Stimulated activated CD4-positive, alpha-beta T cell treated with anti-CD3 and anti-CD28 coated beads, Interleukin-12 subunit alpha, Interleukin-12 subunit beta, amount 100 ng/mL, for 48 hours (primary cell): ENCODE measurements around the gene CDC42BPA.
"Not testable (repeated sequence)": the region's sequence is repeated elsewhere in the genome, so short reads cannot be mapped to it uniquely, and the experiment has no call there.

Source experiments
- DNase-seq, 3 donors: peaks; one replicate each; pipeline ENCODE4 v3.0.0-alpha.2; 2020; ENCODE audit warnings: low read depth in 2 of 3, low spot score in 1 of 3

CDC42BPA gene

DNA sequence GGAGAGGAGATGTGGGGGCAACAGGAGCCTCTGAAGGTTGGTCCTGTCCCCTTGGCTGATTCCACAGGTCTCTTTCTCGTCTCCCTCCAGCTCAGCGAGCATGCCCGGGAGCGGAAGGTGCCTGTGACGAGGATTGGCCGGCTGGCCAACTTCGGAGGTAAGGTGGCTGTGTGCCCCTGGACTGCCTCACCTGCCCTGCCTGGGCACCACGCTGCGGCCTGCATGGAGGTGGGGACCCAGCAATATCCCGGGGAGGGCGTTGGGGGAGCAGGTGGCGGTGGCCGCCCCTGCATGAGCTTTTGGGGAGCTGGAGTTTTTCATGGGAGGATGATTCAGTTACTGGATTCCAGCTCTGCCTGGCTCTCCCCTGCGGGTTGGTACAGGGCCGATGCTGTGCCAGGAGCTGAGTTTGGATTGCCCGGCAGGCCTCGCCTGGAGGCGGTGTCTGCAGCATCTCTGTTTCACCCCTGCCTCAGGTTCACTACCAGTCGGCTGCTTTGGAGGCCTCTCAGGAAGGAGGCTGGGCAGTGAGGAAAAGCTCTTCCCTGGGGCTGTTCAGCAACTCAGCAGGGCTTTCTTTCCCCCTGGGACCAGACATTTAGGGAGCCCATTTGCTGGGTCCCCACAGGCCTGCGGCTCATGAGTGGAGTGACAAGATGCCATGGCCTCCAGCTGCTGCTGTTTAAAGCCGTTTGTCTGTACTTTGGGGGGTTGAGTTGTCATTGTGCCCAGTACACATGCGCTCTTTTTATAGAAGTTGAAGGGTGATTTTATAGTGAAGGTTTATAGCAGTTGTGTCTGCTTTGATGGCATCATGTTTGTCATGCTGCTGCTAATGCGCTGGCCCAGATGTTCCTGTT, 352.5 kb downstream of the CDC42BPA start:
- DNase-seq: no peak

DNA sequence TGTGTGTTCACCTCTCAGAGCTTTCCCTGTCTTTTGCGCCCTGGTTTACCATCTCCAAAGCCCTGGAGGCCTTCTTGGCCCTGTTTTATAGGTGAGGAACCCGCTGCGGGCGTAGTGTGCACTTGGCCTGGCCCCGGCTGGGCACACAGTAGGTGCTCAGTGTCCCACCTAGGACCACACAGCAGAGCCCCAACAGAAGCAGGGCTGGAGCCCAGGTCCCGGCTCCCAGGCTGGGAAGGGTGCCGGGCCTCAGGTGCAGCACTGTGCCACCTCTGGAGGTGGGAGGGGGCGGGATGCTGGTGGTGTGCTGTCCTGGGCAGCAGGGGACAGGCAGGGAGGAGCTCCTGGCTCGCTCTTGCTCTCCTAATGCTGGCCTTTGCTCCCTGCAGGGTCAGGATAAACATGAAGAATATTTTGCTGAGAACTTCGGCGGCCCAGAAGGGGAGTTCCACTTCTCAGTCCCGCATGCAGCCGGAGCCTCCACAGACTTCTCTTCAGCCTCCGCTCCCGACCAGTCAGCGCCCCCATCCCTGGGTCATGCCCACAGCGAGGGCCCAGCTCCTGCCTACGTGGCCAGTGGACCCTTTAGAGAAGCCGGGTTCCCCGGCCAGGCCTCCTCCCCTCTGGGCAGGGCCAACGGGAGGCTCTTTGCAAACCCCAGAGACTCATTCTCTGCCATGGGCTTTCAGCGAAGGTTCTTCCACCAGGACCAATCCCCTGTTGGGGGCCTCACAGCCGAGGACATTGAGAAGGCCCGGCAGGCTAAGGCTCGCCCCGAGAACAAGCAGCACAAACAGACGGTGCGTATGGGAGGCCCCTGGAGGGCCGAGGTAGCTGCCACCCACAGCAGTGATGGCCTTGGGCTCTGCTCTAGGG, 353.4 kb downstream of the CDC42BPA start:
- DNase-seq: no peak

DNA sequence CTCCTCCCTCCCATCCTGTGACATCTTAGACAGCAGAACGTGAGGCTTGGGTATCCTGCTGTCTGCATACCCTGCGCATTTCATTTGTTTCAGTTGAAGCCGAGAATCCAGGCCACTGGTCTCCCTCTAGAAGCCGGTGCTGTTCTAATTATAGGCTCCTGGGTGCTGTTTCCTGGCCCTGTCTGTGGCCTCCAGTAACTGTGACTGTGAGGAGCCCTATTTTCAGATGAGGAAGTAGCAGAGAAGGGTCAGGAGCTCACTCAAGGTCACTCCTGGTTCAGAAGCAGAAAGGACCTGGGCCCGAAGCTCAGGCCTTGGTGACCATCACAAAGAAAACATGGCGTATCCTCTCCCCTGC, 354.2 kb downstream of the CDC42BPA start:
- no peak for DNase-seq

GRCh38 chr1:226962421-226963391, 355.6 kb downstream of the CDC42BPA start:
- no peak for DNase-seq

GRCh38 chr1:226960944-226961765, 357.1 kb downstream of the CDC42BPA start:
- peak in 2 of 3 donors; percentile 5 to 15 for DNase-seq

- DNase-seq: no peak
Observed at GRCh38 chr1:226960256-226960655, 358.0 kb downstream of the CDC42BPA start.

- DNase-seq: no peak
Observed at GRCh38 chr1:226958300-226958699, 360.0 kb downstream of the CDC42BPA start.

DNA sequence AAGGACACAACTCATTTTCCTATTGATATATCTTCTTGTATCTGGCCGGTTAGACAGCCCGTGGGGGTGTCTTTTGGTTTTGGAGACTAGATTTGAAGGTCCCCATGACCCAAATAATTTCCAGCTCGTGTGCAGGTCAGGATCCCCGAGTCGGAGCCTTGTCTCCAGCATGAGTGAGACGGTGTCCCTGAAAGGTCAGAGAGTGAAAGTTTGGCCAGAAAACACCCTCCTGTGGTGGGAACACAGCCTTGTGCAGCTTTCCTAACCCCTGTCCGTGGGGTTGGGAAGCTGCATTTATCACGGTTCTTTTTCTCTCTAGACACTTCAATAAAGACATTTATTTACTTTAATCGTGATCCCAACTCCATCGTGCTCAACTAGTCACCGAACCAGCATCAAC, 360.6 kb downstream of the CDC42BPA start:
- DNase-seq: no peak

DNA sequence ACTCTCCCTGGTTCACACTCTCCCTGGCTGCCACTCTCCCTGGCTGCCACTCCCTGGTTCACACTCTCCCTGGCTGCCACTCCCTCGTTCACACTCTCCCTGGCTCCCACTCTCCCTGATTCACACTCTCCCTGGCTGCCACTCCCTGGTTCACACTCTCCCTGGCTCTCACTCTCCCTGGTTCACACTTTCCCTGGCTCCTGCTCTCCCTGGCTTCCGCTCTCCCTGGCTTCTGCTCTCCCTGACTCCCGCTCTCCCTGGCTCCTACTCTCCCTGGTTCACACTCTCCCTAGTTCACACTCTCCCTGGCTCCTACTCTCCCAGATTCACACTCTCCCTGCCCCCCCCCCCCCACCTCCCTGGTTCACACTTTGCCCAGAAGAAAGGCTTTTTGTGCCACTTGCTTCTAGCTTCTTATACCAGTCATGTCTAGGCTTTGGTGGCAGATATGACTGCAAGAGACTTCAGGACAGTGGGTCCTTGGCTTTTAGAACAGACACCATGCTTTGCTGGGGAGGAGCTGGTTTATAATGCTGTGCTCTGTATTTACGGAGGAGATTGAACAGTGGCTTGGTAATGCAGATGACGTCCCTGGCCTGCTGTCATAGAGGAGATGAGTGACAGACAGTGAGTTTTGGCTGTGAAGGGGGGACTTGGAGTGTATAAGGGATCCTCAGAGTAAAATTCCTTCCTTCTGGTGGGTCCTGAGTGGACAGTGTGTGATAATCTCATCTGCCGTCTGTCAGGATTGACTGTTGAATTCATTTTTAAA, 361.2 kb downstream of the CDC42BPA start:
- no peak for DNase-seq

GRCh38 chr1:226955857-226956256, 362.4 kb downstream of the CDC42BPA start:
- not testable (repeated sequence) for DNase-seq

GRCh38 chr1:226954777-226955176, 363.5 kb downstream of the CDC42BPA start:
- DNase-seq: no peak

DNA sequence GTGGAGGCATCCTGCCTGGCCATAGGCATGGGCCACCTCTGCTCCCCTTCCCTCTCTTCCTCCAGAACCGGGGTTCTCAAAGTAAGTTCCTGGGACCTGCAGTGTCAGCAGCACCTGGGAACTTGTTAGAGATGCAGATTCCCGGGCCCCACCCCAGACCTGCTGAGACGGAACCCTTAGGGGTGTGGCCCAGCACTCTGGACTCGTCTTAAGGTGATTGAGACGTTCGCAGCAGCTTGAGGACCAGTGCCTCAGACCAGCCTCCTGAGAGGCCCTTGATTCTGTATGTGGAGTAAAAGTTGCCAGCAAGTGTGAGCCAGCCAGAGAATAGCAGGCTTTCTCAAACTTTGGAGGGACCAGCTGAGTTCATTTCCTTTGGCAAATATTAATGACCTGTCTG, 364.0 kb downstream of the CDC42BPA start:
- no peak for DNase-seq

GRCh38 chr1:226953175-226953800, 365.0 kb downstream of the CDC42BPA start:
- DNase-seq: no peak

DNA sequence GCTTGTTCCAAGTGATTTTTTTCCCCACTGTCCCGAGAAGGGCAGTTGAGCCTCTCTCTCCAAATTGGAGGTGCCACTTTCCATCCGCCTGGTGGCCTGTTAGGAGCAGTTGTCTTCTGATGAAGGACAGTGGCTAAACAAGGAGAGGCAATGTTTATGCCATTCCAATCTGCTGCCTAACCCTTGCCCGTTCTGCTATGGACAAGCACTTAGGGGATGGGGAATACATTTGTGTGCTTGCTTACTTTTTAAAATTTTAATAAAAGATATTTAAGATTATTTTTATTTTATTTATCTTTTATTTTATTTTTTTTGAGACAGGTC, 366.2 kb downstream of the CDC42BPA start:
- no peak for DNase-seq

GRCh38 chr1:226951286-226952117, 366.8 kb downstream of the CDC42BPA start:
- no peak for DNase-seq

- no peak for DNase-seq
Observed at GRCh38 chr1:226950871-226951270, 367.4 kb downstream of the CDC42BPA start.

- no peak for DNase-seq
Observed at GRCh38 chr1:226950316-226950715, 368.0 kb downstream of the CDC42BPA start.

GRCh38 chr1:226949401-226949800, 368.9 kb downstream of the CDC42BPA start:
- DNase-seq: no peak
